Neural cell (in vitro differentiated cells): ENCODE measurements around the gene RARS1.

Experiments used
- CTCF ChIP-seq: fragments of 450-650 bp; IDR thresholded peaks from 2 replicates; pipeline ENCODE4 v1.5.1; 2014; ENCODE audit warnings: antibody characterized with exemption, mild to moderate bottlenecking, moderate library complexity; ENCODE audit not compliant: poor library complexity, severe bottlenecking
- EP300 ChIP-seq: fragments of 450-650 bp; conservative IDR thresholded peaks from 2 replicates; pipeline ENCODE4 v1.6.1; 2014; ENCODE audit warnings: antibody characterized with exemption, mild to moderate bottlenecking, moderate library complexity; ENCODE audit not compliant: poor library complexity, severe bottlenecking
- EZH2 ChIP-seq: fragments of 200-600, 300-800 bp; shearing (Covaris generic), sonication (generic); IDR thresholded peaks from 2 replicates; pipeline ENCODE4 v1.6.1; 2014; ENCODE audit warnings: antibody characterized with exemption, low read length, borderline replicate concordance, mild to moderate bottlenecking; ENCODE audit not compliant: insufficient read depth, poor library complexity, severe bottlenecking
- POLR2AphosphoS5 ChIP-seq: IDR thresholded peaks from 2 replicates; pipeline ENCODE4 v1.6.1; 2012
- TAF1 ChIP-seq: IDR thresholded peaks from 2 replicates; pipeline ENCODE4 v1.6.1; 2012; ENCODE audit warnings: low read depth
- TF ChIP-seq, protein P1 (sequence below): IDR thresholded peaks from 2 replicates; pipeline ENCODE4 v1.6.1; 2012; ENCODE audit warnings: borderline replicate concordance

DNA sequence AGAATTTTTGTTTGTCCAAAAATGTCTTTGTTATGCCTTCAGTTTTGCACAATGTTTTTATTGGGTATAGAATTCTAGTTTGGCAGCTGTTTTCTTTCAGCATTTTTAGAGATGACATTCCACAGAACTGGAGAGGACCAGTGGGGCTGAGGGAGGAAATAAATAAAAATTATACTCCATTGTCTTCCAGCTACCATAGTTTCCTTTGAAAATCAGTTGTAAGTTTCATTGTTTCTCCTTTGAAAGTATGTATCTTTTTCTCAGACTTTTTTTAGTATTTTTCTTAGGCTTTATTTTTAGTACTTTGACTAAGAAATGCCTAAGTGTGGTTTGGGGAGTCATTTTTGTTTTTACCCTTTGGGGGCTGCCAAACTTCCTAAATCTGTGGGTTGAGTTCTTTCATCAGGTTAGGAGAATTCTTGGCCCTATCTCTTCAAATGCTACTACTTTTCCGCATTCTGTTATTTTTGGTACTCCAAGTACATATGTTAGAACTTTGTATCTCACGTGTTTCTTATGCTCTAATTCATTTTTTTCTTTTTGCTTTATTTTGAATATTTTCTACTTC is 27.7 kb downstream of the RARS1 start:
- TF ChIP-seq CTCF (no peak), POLR2AphosphoS5 (no peak), EP300 (no peak), TAF1 (no peak), EZH2 (no peak)
- TF ChIP-seq, protein P1, sequence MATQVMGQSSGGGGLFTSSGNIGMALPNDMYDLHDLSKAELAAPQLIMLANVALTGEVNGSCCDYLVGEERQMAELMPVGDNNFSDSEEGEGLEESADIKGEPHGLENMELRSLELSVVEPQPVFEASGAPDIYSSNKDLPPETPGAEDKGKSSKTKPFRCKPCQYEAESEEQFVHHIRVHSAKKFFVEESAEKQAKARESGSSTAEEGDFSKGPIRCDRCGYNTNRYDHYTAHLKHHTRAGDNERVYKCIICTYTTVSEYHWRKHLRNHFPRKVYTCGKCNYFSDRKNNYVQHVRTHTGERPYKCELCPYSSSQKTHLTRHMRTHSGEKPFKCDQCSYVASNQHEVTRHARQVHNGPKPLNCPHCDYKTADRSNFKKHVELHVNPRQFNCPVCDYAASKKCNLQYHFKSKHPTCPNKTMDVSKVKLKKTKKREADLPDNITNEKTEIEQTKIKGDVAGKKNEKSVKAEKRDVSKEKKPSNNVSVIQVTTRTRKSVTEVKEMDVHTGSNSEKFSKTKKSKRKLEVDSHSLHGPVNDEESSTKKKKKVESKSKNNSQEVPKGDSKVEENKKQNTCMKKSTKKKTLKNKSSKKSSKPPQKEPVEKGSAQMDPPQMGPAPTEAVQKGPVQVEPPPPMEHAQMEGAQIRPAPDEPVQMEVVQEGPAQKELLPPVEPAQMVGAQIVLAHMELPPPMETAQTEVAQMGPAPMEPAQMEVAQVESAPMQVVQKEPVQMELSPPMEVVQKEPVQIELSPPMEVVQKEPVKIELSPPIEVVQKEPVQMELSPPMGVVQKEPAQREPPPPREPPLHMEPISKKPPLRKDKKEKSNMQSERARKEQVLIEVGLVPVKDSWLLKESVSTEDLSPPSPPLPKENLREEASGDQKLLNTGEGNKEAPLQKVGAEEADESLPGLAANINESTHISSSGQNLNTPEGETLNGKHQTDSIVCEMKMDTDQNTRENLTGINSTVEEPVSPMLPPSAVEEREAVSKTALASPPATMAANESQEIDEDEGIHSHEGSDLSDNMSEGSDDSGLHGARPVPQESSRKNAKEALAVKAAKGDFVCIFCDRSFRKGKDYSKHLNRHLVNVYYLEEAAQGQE, result no peak
